GM12872 (cell line): ENCODE results near the gene SSH2.

Experiments
- TF ChIP-seq, protein P1 (sequence below): IDR thresholded peaks from 3 replicates; pipeline ENCODE4 v1.5.1; 2011; ENCODE audit warnings: low read depth, mild to moderate bottlenecking, low read length, moderate library complexity; ENCODE audit not compliant: insufficient read depth

The SSH2 gene

DNA sequence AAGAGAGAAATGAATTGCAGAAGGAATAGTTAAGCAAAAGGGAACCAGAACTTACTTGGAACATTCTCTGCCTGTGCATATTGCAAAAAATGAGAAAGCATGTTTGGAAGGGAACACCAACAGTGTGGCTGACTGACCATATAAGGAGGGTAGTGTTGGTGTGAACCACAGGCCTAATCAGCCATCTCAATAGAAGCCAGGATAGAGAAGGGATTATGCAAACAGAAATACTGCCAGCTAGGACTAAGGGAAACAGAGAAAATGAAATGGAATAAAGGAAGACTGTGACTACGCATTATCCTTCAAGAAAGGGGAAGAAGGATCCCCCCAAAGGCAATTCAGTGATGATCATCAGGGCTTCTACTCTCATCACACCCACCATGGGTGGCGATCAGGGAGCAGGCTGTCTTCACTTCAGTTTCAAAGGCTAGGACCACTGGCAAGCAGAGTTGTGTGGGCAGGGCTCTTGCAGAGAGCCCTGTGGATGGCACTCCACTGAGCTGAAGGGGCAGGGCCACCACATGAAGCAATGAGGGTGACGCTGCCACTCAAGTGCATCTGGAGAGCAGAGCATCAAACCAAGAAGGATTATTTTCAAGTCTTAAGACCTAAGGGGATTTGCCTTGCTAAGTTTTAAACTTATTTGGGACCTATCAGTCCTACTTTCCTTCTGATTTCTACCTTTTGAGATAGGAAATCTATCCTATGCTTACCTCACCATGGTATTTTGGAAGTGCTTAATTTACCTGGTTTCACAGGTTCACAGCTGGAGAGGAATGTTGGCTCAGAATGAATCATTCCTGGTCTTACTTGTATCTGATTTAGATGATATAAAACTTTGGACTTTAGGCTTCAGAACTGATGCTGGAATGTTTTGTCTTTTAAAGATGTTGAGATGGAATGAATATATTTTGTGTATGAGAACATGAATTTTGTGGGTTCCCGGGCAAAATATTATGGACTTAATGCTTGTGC lies 140.5 kb downstream of the SSH2 start:
- TF ChIP-seq, protein P1, sequence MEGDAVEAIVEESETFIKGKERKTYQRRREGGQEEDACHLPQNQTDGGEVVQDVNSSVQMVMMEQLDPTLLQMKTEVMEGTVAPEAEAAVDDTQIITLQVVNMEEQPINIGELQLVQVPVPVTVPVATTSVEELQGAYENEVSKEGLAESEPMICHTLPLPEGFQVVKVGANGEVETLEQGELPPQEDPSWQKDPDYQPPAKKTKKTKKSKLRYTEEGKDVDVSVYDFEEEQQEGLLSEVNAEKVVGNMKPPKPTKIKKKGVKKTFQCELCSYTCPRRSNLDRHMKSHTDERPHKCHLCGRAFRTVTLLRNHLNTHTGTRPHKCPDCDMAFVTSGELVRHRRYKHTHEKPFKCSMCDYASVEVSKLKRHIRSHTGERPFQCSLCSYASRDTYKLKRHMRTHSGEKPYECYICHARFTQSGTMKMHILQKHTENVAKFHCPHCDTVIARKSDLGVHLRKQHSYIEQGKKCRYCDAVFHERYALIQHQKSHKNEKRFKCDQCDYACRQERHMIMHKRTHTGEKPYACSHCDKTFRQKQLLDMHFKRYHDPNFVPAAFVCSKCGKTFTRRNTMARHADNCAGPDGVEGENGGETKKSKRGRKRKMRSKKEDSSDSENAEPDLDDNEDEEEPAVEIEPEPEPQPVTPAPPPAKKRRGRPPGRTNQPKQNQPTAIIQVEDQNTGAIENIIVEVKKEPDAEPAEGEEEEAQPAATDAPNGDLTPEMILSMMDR: no peak

DNA sequence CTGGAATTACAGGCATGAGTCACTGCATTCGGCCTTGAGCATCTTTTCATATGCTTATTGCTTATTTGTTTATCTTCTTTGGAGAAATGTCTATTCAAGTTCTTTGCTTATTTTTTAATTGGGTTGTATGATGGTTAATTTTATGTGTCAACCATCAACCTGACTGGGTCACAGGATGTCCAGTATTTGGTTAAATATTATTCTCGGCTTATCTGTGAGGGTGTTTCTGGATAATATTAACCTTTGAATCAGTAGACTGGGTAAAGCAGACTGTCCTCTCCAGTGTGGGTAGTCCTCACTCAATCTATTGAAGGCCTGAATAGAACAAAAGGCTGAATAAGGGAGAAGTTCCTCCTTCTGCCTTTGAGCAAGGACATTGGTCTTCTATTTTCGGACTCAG lies 142.0 kb downstream of the SSH2 start:
- TF ChIP-seq, protein P1: no peak

DNA sequence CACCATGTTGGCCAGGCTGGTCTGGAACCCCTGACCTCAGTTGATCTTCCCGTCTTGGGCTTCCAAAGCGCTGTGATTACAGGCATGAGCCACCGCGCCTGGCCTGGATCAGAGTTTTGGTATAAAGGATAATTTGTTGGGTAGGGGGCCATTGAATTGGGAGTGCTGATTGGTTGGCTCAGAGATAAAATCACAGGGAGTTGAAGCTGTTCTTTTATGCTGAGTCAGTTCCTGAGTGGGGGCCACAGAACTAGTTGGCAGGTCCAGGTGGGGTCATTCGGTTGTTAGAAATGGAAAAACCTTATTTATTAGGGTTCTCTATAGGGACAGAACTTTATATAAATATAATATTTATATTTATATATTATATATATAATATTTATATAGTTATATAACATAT lies 147.1 kb downstream of the SSH2 start:
- TF ChIP-seq, protein P1: no peak

DNA sequence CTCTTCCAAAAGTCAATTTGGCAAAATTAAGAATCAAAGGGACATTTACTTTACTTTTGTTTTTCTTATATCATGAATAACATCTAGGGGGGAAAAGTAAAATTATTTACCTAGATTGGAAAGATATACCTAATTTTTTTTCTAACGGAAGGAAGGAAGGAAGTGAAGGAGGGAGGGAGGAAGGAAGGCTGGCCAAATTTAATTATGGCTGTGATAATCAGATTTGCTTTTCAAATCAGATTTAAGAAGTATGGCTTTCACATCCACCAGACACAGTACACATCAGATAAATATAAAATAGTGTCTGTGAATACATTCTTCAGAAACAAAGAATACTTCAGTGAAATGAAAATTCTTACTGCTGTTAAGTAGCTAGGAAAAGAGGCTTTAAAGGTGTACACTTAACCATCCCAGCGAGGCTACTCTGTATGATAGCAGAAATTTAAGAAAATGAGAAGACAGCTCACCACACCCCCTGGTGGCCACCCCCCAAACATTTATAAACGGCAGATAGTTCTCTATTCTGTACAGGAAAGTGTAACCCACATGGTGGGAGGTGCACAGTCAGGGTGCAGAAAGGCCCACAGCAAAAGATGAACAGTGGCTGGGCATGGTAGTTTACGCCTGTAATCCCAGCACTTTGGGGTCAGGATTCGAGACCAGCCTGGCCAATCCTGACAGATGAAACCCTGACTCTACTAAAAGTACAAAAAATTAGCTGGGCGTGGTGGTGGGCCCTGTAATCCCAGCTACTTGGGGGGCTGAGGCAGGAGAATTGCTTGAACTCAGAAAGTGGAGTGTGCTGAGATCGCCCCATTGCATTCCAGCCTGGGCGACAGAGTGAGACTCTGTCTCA lies 150.8 kb downstream of the SSH2 start:
- TF ChIP-seq, protein P1: peak; percentile 72; the same call in 2 of the 3 replicates

DNA sequence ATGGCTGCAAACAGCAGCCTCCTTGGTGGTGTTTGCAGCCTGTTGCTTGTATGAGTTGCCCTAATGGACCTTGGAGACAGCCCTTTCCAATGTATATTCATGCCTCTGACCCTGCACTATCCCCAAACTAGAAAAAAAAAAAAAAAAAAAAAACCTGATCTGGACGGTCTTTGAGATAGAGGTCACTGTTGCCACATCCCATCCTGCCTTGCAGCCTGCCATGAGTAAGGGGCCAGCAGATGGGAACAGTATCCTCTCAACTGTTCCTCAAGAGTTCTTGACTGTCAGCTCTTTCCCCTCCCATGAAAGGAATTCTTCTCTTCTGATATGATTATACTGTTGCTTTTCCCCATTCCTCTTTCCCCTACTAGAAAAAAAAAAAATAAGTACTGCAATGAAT lies 152.4 kb downstream of the SSH2 start:
- TF ChIP-seq, protein P1: no peak

DNA sequence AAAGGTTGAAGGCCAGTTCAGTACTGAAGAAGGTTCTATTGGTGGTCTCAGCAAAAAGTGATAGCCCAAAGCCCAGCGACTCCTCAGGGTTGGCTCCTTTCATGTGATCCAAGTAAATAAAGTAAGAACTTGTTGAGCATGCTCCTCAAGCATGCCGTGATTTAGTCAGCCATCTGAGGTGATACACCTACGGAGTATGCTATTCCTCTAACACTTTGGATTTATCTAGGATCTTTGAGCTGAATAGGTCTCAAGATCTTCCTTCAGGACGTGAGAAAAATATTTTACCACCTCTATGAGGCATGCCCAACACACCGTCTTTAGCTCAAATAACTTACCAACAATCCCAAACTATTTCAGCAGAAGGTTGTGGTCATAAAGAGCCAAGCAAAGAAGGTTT lies 154.0 kb downstream of the SSH2 start:
- TF ChIP-seq, protein P1: no peak

DNA sequence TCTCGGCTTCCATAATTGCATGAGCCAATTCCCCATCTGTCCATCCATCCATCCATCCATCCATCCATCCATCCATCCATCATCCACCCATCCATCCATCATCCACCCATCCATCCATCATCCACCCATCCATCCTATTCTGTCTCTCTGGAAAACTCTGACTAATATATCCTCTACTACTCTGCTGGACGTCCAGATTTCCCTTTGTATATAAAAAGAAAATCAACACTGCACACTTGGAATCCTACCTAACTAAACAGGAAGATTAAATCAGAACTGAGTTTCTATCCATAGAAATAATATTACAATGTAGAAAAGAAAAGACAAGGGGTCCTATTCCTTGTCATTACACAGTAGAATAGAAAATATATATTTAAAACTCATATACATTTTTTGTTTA lies 157.0 kb downstream of the SSH2 start:
- TF ChIP-seq, protein P1: no peak
